Activated CD8-positive, alpha-beta memory T cell treated with anti-CD3 and anti-CD28 coated beads for 1 hour (primary cell): ENCODE measurements around the gene PCDHB10.
"Not testable (repeated sequence)": the region's sequence is repeated elsewhere in the genome, so short reads cannot be mapped to it uniquely, and the experiment has no call there.

Experiments
- DNase-seq, 2 donors: peaks; one replicate each; pipeline ENCODE4 v3.0.0-alpha.2; 2020; ENCODE audit warnings: low read depth in 1 of 2; ENCODE audit errors: extremely low read depth in 1 of 2

Gene PCDHB10

GRCh38 chr5:141186897-141187512 is 5.1 kb upstream of the PCDHB10 start, which contains the start of gene PCDHB9:
PCDHB9 (plus strand) TSS chr5:141187161; CDS start chr5:141187319, 158 bp downstream.
- DNase-seq: no peak

- DNase-seq: not testable (repeated sequence)
These were observed 3.5 kb upstream of the PCDHB10 start for GRCh38 chr5:141188682-141189081.

- DNase-seq: not testable (repeated sequence)
These were observed 3.0 kb upstream of the PCDHB10 start for GRCh38 chr5:141189131-141189530.

- DNase-seq: not testable (repeated sequence)
These were observed 2.2 kb downstream of the PCDHB10 start for GRCh38 chr5:141194332-141194731.

- DNase-seq: no peak
These were observed 4.2 kb downstream of the PCDHB10 start for GRCh38 chr5:141196363-141196762.

GRCh38 chr5:141199359-141200235 is 7.4 kb downstream of the PCDHB10 start, which contains the start of gene PCDHB11:
PCDHB11 (plus strand) TSS chr5:141199627; CDS start chr5:141199775, 148 bp downstream.
- no peak for DNase-seq

- DNase-seq: not testable (repeated sequence)
These were observed 9.0 kb downstream of the PCDHB10 start for GRCh38 chr5:141201126-141201525.

GRCh38 chr5:141201646-141202045 is 9.5 kb downstream of the PCDHB10 start:
- DNase-seq: not testable (repeated sequence)

- DNase-seq: no peak
These were observed 16.3 kb downstream of the PCDHB10 start, which contains the start of gene PCDHB12 for GRCh38 chr5:141208478-141208877. PCDHB12 (plus strand) TSS chr5:141208719; CDS start chr5:141208908, 189 bp downstream.

- DNase-seq: not testable (repeated sequence)
These were observed 18.1 kb downstream of the PCDHB10 start for GRCh38 chr5:141210281-141210680.

GRCh38 chr5:141210849-141211248 is 18.7 kb downstream of the PCDHB10 start:
- DNase-seq: not testable (repeated sequence)

GRCh38 chr5:141213656-141214339 is 21.6 kb downstream of the PCDHB10 start, which contains the start of gene PCDHB13:
PCDHB13 (plus strand) TSS chr5:141213919; CDS start chr5:141214124, 205 bp downstream.
- DNase-seq: not testable (repeated sequence)

GRCh38 chr5:141214583-141214982 is 22.4 kb downstream of the PCDHB10 start:
- not testable (repeated sequence) for DNase-seq

GRCh38 chr5:141215504-141215903 is 23.4 kb downstream of the PCDHB10 start:
- DNase-seq: not testable (repeated sequence)

- not testable (repeated sequence) for DNase-seq
These were observed 23.9 kb downstream of the PCDHB10 start for GRCh38 chr5:141216035-141216434.

- no peak for DNase-seq
These were observed 31.1 kb downstream of the PCDHB10 start, which contains the start of gene PCDHB14 for GRCh38 chr5:141223112-141223783. PCDHB14 (plus strand) TSS chr5:141223343; CDS start chr5:141223506, 163 bp downstream.

GRCh38 chr5:141224844-141225243 is 32.7 kb downstream of the PCDHB10 start:
- not testable (repeated sequence) for DNase-seq

GRCh38 chr5:141225421-141225820 is 33.3 kb downstream of the PCDHB10 start:
- not testable (repeated sequence) for DNase-seq

GRCh38 chr5:141234109-141234667 is 42.0 kb downstream of the PCDHB10 start:
- no peak for DNase-seq

GRCh38 chr5:141235922-141236321 is 43.8 kb downstream of the PCDHB10 start:
- not testable (repeated sequence) for DNase-seq
